ENCODE data around the gene SLC4A1. TPM values are rescaled to one million over a fixed set of nuclear protein-coding genes. Genes with fewer than 3 reads are reported as not detected.
A peak's percentile ranks its signal among the peaks of the same experiment; 100 is the strongest.

SLC4A1 gene
- total RNA-seq, 3 donors from 2014 or later (not counting 1 experiment from before 2014, with no cell fraction given) = not detected

DNA sequence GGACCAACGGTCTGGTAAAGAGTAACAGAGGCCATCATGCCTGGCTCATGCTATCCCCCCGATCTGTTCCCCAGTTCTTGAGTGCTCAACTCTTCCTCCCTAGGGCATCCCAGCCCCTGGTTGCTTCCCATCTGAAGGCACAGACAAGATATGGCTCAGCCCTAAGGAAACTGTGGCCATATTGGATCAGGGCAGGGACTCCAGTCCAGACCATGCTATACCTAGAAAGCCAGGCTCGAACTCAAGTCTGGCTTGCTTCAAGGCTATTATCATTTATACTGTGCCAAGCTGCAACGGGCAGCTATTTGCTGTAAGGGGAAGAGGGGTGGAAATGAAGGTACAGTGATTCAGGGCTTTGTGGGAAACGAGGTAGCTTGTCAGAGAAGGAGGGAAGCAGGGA is 51.2 kb downstream of the SLC4A1 start:
- peaks cover 29 to 48% of the 10 kb centered on the region in 2 donors for H3K4me1 Mint-ChIP-seq
- 50% methylated on average over 5 of the region's 5 CpGs for WGBS (ENCODE audit: insufficient coverage)

DNA sequence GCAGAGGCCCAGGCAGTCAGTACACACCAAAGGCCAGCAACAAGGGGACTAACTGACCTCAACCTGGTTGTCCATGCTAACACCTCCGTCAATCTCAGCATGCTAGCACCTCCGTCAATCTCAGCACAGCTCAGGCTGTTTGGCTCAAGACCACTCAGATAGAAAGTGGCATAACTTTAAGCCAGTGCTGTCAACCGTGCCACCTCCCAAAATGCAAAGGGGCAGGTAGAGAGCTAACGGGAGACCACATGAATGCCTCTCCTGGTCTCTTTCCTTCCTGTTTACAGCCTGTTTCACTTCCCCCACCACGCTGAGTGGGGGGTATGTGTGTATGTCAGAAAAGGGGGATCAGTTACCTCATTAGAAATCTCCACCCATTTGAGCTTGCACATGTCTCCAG is 51.8 kb downstream of the SLC4A1 start:
- DNase-seq = peak in 1 of 2 donors; percentile 73
- Histone ChIP-seq H3K36me3 (ENCODE audit: control insufficient read depth, insufficient read depth, low read length) (peaks cover 42% of the 10 kb centered on the region), H3K27me3 (ENCODE audit: control insufficient read depth, insufficient read depth, low read length) (no peaks in the 10 kb centered on the region), H3K9me3 (ENCODE audit: control insufficient read depth, insufficient read depth, low read length) (no peaks in the 10 kb centered on the region), H3K4me1 (ENCODE audit: control insufficient read depth, insufficient read depth, low read length) (peaks cover 47% of the 10 kb centered on the region), H3K4me3 (ENCODE audit: low read length) (no peak overlapping the region), H3K27ac (ENCODE audit: low read length) (peak overlapping the region; percentile 56)
- intact Hi-C loops (cut with micrococcal nuclease) = loop anchor here (10.0 kb wide), 1 partner anchor 289 kb away; the partner anchor contains the start of gene GPATCH8
- no peaks in the 10 kb centered on the region for H3K27me3 Mint-ChIP-seq (ENCODE audit: low read depth in 2 of 2)
- H3K27ac Mint-ChIP-seq = no peak overlapping the region
- 32% methylated on average over 3 of the region's 5 CpGs for WGBS (ENCODE audit: insufficient coverage)
- H3K36me3 Mint-ChIP-seq = no peaks in the 10 kb centered on the region
- TF ChIP-seq, protein P1, sequence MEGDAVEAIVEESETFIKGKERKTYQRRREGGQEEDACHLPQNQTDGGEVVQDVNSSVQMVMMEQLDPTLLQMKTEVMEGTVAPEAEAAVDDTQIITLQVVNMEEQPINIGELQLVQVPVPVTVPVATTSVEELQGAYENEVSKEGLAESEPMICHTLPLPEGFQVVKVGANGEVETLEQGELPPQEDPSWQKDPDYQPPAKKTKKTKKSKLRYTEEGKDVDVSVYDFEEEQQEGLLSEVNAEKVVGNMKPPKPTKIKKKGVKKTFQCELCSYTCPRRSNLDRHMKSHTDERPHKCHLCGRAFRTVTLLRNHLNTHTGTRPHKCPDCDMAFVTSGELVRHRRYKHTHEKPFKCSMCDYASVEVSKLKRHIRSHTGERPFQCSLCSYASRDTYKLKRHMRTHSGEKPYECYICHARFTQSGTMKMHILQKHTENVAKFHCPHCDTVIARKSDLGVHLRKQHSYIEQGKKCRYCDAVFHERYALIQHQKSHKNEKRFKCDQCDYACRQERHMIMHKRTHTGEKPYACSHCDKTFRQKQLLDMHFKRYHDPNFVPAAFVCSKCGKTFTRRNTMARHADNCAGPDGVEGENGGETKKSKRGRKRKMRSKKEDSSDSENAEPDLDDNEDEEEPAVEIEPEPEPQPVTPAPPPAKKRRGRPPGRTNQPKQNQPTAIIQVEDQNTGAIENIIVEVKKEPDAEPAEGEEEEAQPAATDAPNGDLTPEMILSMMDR (IDR thresholded peaks at IDR 0.05) = no peak
- peaks cover 23 to 43% of the 10 kb centered on the region in 2 donors for H3K4me1 Mint-ChIP-seq
- no peak for ATAC-seq
- H3K9me3 Mint-ChIP-seq = no peaks in the 10 kb centered on the region
- H3K4me3 Mint-ChIP-seq = no peak overlapping the region

More for the DNA sequence above, 51.2 kb downstream of the SLC4A1 start:
- TF ChIP-seq, protein P1 (IDR thresholded peaks at IDR 0.05) = no peak
- no peak overlapping the region for H3K4me3 ChIP-seq (ENCODE audit: low read length)
- Mint-ChIP-seq H3K9me3 (no peaks in the 10 kb centered on the region), H3K27me3 (ENCODE audit: low read depth in 2 of 2) (no peaks in the 10 kb centered on the region), H3K4me3 (peak overlapping the region; percentile 53), H3K27ac (peak overlapping the region in 1 of 2 donors; percentile 10), H3K36me3 (no peaks in the 10 kb centered on the region)
- peak overlapping the region; percentile 1 for H3K27ac ChIP-seq (ENCODE audit: low read length)
- DNase-seq (peak in 1 of 2 donors; percentile 30), ATAC-seq (no peak)
- intact Hi-C loops (cut with micrococcal nuclease) = loop anchor here (10.0 kb wide), 1 partner anchor 288 kb away; the partner anchor contains the start of gene GPATCH8
- no peaks in the 10 kb centered on the region for H3K9me3 ChIP-seq (ENCODE audit: control insufficient read depth, insufficient read depth, low read length)
- H3K4me1 ChIP-seq (ENCODE audit: control insufficient read depth, insufficient read depth, low read length) = peaks cover 49% of the 10 kb centered on the region
- no peaks in the 10 kb centered on the region for H3K27me3 ChIP-seq (ENCODE audit: control insufficient read depth, insufficient read depth, low read length)
- H3K36me3 ChIP-seq (ENCODE audit: control insufficient read depth, insufficient read depth, low read length) = peaks cover 37% of the 10 kb centered on the region

DNA sequence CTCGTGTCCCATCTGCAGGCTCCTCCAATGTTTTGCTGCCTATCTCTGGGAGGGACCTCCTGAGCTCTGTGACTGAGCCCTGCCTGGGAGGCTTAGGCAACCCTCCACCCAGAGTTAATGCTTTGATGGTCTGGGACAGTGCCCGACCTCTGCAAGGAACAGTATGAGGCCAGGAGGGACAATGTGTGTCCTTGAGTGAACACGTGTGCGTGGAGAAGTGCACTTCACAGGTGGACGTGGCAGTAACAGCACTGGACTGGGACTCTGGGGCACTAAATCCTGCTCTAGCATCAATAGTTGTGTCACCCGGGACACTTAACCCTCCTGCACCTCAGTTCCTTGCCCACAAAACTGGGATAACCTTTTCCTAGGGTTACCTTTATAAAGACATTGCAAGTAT is 53.0 kb downstream of the SLC4A1 start:
- TF ChIP-seq, protein P1 (IDR thresholded peaks at IDR 0.05) = no peak
- no peaks in the 10 kb centered on the region for H3K9me3 ChIP-seq (ENCODE audit: control insufficient read depth, insufficient read depth, low read length)
- H3K9me3 Mint-ChIP-seq = no peaks in the 10 kb centered on the region
- H3K4me3 Mint-ChIP-seq = no peak overlapping the region
- ATAC-seq (no peak), DNase-seq (peak in 1 of 2 donors; percentile 6)
- H3K27ac ChIP-seq (ENCODE audit: low read length) = no peak overlapping the region
- H3K36me3 Mint-ChIP-seq = no peaks in the 10 kb centered on the region
- H3K36me3 ChIP-seq (ENCODE audit: control insufficient read depth, insufficient read depth, low read length) = peaks cover 46% of the 10 kb centered on the region
- no peaks in the 10 kb centered on the region for H3K27me3 ChIP-seq (ENCODE audit: control insufficient read depth, insufficient read depth, low read length)
- 95% methylated on average over 6 of the region's 6 CpGs for WGBS (ENCODE audit: insufficient coverage)
- peaks cover 58% of the 10 kb centered on the region for H3K4me1 ChIP-seq (ENCODE audit: control insufficient read depth, insufficient read depth, low read length)
- intact Hi-C loops (cut with micrococcal nuclease) = loop anchor here (5.0 to 10.0 kb wide), 2 partner anchors 132 to 290 kb away; partner anchors contain the start of genes GPATCH8 and GRN
- peaks cover 29 to 42% of the 10 kb centered on the region in 2 donors for H3K4me1 Mint-ChIP-seq
- no peaks in the 10 kb centered on the region for H3K27me3 Mint-ChIP-seq (ENCODE audit: low read depth in 2 of 2)
- H3K4me3 ChIP-seq (ENCODE audit: low read length) = no peak overlapping the region
- no peak overlapping the region for H3K27ac Mint-ChIP-seq

DNA sequence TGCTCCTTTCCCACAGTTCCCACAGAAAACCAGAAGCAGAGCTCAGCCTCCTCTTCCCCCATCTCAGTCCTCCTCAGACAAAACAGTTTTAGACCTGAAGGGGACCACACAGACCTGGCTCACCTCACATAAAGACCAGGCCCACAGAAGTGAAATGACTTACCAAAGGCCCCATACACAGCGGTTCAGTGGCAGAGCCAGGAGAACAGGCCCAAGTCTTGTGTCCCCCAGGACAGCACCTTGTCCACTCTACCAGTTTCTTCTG is 53.8 kb downstream of the SLC4A1 start:
- H3K4me1 Mint-ChIP-seq = peaks cover 30 to 42% of the 10 kb centered on the region in 2 donors
- no peaks in the 10 kb centered on the region for H3K36me3 Mint-ChIP-seq
- Histone ChIP-seq H3K27ac (ENCODE audit: low read length) (no peak overlapping the region), H3K36me3 (ENCODE audit: control insufficient read depth, insufficient read depth, low read length) (peaks cover 53% of the 10 kb centered on the region), H3K27me3 (ENCODE audit: control insufficient read depth, insufficient read depth, low read length) (no peaks in the 10 kb centered on the region), H3K9me3 (ENCODE audit: control insufficient read depth, insufficient read depth, low read length) (no peaks in the 10 kb centered on the region), H3K4me1 (ENCODE audit: control insufficient read depth, insufficient read depth, low read length) (peaks cover 61% of the 10 kb centered on the region), H3K4me3 (ENCODE audit: low read length) (no peak overlapping the region)
- H3K27ac Mint-ChIP-seq = peak overlapping the region; percentile 50 to 61
- TF ChIP-seq, protein P1 (IDR thresholded peaks at IDR 0.05) = no peak
- intact Hi-C loops (cut with micrococcal nuclease) = loop anchor here (5.0 to 10.0 kb wide), 2 partner anchors 133 to 291 kb away; partner anchors contain the start of genes GPATCH8 and GRN
- ATAC-seq = no peak
- H3K4me3 Mint-ChIP-seq = no peak overlapping the region
- H3K27me3 Mint-ChIP-seq (ENCODE audit: low read depth in 2 of 2) = no peaks in the 10 kb centered on the region
- DNase-seq = peak in 1 of 2 donors; percentile 3
- 100% methylated on average over 1 of the region's 1 CpG for WGBS (ENCODE audit: insufficient coverage)
- no peaks in the 10 kb centered on the region for H3K9me3 Mint-ChIP-seq

Measured in natural killer cell (primary cell).